ENCODE measurements around the gene MAGI1.
A peak's percentile ranks its signal among the peaks of the same experiment; 100 is the strongest.

MAGI1 gene

GRCh38 chr3:65952842-65953241 lies 85.9 kb downstream of the MAGI1 start:
- peaks cover 36% of the 10 kb centered on the region for H3K4me1 ChIP-seq (ENCODE audit: low read depth, poor library complexity, severe bottlenecking)
- no peak for TF ChIP-seq CTCF (conservative IDR thresholded peaks at IDR 0.05; ENCODE audit: low read depth, low read length)
- no peaks in the 10 kb centered on the region for H4K20me1 ChIP-seq (ENCODE audit: insufficient read depth)
- peak overlapping the region; percentile 43 for H3K4me2 ChIP-seq
- no peaks in the 10 kb centered on the region for H3K27me3 ChIP-seq (ENCODE audit: insufficient read depth, low read depth)
- peak overlapping the region; percentile 24; the same call in 1 of the 2 replicates for H3K9ac ChIP-seq
- H2AFZ ChIP-seq (ENCODE audit: low read depth), result no peak overlapping the region
- peaks cover 5% of the 10 kb centered on the region for H3K79me2 ChIP-seq (ENCODE audit: insufficient read depth, low read depth)
- no peak overlapping the region for H3K4me3 ChIP-seq (IDR thresholded peaks at IDR 0.05; ENCODE audit: insufficient read depth, low read depth, low read length)
- H3K27ac ChIP-seq, result peak overlapping the region; percentile 74
- H3K36me3 ChIP-seq (ENCODE audit: insufficient read depth), result no peaks in the 10 kb centered on the region

- no peaks in the 10 kb centered on the region for H4K20me1 ChIP-seq (ENCODE audit: insufficient read depth)
- H3K79me2 ChIP-seq (ENCODE audit: insufficient read depth, low read depth), result peaks cover 5% of the 10 kb centered on the region
- no peak overlapping the region for H3K4me3 ChIP-seq (IDR thresholded peaks at IDR 0.05; ENCODE audit: insufficient read depth, low read depth, low read length)
- no peaks in the 10 kb centered on the region for H3K27me3 ChIP-seq (ENCODE audit: insufficient read depth, low read depth)
- no peak overlapping the region for H2AFZ ChIP-seq (ENCODE audit: low read depth)
- peaks cover 36% of the 10 kb centered on the region for H3K4me1 ChIP-seq (ENCODE audit: low read depth, poor library complexity, severe bottlenecking)
- H3K9ac ChIP-seq, result no peak overlapping the region
- H3K4me2 ChIP-seq, result peak overlapping the region; percentile 43; the same call in 1 of the 2 replicates
- no peaks in the 10 kb centered on the region for H3K36me3 ChIP-seq (ENCODE audit: insufficient read depth)
- peak overlapping the region; percentile 74; the same call in 1 of the 2 replicates for H3K27ac ChIP-seq
- TF ChIP-seq CTCF (conservative IDR thresholded peaks at IDR 0.05; ENCODE audit: low read depth, low read length), result no peak
These were observed 86.7 kb downstream of the MAGI1 start for GRCh38 chr3:65951836-65952505.

DNA sequence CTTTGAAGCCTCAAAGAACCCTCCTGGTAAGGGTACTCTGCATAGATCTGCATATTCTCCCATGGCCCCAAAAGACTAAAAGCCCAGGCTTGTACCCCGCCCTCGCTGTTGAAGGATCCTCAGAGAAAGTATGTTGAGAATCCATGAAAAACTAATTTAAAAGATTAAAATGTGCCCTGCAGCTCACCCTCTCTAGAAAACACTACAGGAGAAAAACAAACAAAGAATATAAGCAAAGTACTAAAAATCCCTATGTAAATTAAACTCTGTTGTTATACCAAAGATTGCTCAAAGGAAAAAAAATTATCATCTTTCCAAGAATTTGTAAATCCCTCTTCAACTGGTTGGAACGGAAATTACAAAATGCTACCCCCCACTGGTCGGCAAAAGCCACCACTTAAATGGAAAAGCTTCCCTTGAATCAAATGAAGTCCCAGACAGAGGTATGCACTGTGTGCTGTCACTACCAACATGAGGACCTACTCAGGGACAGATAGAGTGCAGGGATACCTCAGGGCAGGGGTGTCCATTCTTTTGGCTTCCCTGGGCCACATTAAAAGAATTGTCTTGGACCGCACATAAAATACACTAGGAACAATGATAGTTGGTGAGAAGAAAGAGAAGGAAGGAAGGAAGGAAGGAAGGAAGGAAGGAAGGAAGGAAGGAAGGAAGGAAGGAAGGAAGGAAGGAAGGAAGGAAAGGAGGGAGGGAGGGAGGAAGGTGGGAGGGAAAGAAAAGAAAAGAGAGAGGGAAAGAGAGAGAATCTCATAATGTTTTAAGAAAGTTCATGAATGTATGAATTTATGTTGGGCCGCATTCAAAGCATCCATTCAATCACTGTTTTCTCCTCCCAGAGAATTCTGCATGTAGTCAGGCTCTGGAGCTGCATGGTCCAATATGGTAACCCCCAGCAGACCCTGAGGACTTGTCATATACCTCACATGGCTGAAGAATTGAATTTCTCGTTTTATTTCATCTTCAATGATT lies 88.1 kb downstream of the MAGI1 start:
- Histone ChIP-seq H3K4me3 (IDR thresholded peaks at IDR 0.05; ENCODE audit: insufficient read depth, low read depth, low read length) (no peak overlapping the region), H3K4me2 (no peak overlapping the region), H2AFZ (ENCODE audit: low read depth) (no peak overlapping the region), H3K27ac (no peak overlapping the region), H3K79me2 (ENCODE audit: insufficient read depth, low read depth) (peaks cover 5% of the 10 kb centered on the region), H3K4me1 (ENCODE audit: low read depth, poor library complexity, severe bottlenecking) (peaks cover 36% of the 10 kb centered on the region), H3K9ac (no peak overlapping the region), H3K36me3 (ENCODE audit: insufficient read depth) (no peaks in the 10 kb centered on the region), H4K20me1 (ENCODE audit: insufficient read depth) (no peaks in the 10 kb centered on the region), H3K27me3 (ENCODE audit: insufficient read depth, low read depth) (no peaks in the 10 kb centered on the region)
- no peak for TF ChIP-seq CTCF (conservative IDR thresholded peaks at IDR 0.05; ENCODE audit: low read depth, low read length)

GRCh38 chr3:65948841-65949573 lies 89.7 kb downstream of the MAGI1 start:
- H3K79me2 ChIP-seq (ENCODE audit: insufficient read depth, low read depth), result peaks cover 5% of the 10 kb centered on the region
- H3K27me3 ChIP-seq (ENCODE audit: insufficient read depth, low read depth), result no peaks in the 10 kb centered on the region
- H3K27ac ChIP-seq, result no peak overlapping the region
- H3K9ac ChIP-seq, result no peak overlapping the region
- peaks cover 26% of the 10 kb centered on the region for H3K4me1 ChIP-seq (ENCODE audit: low read depth, poor library complexity, severe bottlenecking)
- no peak overlapping the region for H2AFZ ChIP-seq (ENCODE audit: low read depth)
- H3K36me3 ChIP-seq (ENCODE audit: insufficient read depth), result no peaks in the 10 kb centered on the region
- no peak overlapping the region for H3K4me3 ChIP-seq (IDR thresholded peaks at IDR 0.05; ENCODE audit: insufficient read depth, low read depth, low read length)
- H3K4me2 ChIP-seq, result no peak overlapping the region
- no peak for TF ChIP-seq CTCF (conservative IDR thresholded peaks at IDR 0.05; ENCODE audit: low read depth, low read length)
- H4K20me1 ChIP-seq (ENCODE audit: insufficient read depth), result no peaks in the 10 kb centered on the region
